Ovary (tissue), 3 donors: ENCODE data around the gene IL3RA.

Experiments used
- POLR2A ChIP-seq: fragments of 450-650 bp; IDR thresholded peaks from one replicate; pipeline ENCODE4 v1.6.1; 2017; ENCODE audit warnings: antibody characterized with exemption, mild to moderate bottlenecking, moderate library complexity
- TF ChIP-seq, protein P1 (sequence below), 3 donors: fragments of 450-650 bp in 2 of 3; fragments of 200-600 bp in 1 of 3; IDR thresholded peaks; one replicate each; pipeline versions ENCODE4 v1.5.1 to v1.8.0; 2016 to 2022; ENCODE audit warnings: antibody characterized with exemption in 3 of 3, mild to moderate bottlenecking in 1 of 3
- donor health status: DM: no; HTN: no; CAD: no.

DNA sequence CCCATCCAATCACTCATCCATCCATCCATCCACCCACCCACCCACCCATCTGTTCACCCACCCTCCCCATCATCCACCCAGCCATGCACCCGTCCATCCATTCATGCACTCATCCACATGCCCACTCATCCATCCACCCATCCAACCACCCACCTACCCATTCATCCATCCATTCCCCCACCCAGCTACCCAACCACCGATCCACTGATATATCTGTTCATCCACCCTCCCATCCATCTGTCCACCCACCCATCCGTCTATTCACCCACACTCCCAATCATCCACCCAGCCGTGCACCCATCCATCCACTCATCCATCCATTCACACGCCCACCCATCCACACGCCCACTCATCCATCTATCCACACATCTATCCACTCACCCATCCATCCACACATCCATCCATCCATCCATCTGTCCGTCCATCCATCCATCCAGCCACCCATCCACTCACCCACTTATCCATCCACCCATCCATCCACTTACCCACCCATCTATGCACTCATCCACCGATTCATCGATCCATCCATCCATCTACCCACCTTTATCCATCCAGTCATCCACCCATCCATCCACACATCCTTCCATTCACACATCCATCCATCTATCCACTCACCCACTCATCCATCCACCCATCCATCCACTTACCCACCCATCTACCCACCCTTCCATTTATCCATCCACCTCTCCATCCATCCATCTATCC is 87.7 kb downstream of the IL3RA start:
- TF ChIP-seq, protein P1, sequence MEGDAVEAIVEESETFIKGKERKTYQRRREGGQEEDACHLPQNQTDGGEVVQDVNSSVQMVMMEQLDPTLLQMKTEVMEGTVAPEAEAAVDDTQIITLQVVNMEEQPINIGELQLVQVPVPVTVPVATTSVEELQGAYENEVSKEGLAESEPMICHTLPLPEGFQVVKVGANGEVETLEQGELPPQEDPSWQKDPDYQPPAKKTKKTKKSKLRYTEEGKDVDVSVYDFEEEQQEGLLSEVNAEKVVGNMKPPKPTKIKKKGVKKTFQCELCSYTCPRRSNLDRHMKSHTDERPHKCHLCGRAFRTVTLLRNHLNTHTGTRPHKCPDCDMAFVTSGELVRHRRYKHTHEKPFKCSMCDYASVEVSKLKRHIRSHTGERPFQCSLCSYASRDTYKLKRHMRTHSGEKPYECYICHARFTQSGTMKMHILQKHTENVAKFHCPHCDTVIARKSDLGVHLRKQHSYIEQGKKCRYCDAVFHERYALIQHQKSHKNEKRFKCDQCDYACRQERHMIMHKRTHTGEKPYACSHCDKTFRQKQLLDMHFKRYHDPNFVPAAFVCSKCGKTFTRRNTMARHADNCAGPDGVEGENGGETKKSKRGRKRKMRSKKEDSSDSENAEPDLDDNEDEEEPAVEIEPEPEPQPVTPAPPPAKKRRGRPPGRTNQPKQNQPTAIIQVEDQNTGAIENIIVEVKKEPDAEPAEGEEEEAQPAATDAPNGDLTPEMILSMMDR (IDR thresholded peaks at IDR 0.05), result no peak
- TF ChIP-seq POLR2A, result no peak
